IMR-90 (cell line): ENCODE data around the gene AJAP1. TPM values are rescaled to one million over a fixed set of nuclear protein-coding genes. Genes with fewer than 3 reads are reported as not detected.

Source experiments
- ATAC-seq: fragments of 200-7000 bp; cut with Tn5 transposase; 2 replicates; pipeline ENCODE4 v1.9.1; 2020; ENCODE audit warnings: low read depth, mild to moderate bottlenecking, moderate library complexity
- BruUV-seq: library from RNA; stranded (reverse); fragments of 400-500 nt; replicated peaks from 2 replicates; lab custom pipeline; 2021; lab: Mats Ljungman, UMichigan
- CTCF ChIA-PET: fragments of 300-600 bp; formaldehyde crosslinking; extraction: SDS; loops from one replicate; lab custom pipeline; 2021; ENCODE audit warnings: antibody characterized with exemption; lab: Yijun Ruan, JAX
- POLR2A ChIA-PET: fragments of 300-600 bp; sonication (Branson Sonifier 250); formaldehyde crosslinking; loops from one replicate; lab custom pipeline; 2022; ENCODE audit warnings: antibody characterized with exemption; ENCODE audit not compliant: unreplicated experiment; lab: Charles Lee
- DNase-seq: peaks from one replicate; pipeline ENCODE4 v3.0.0; 2013
- H2AFZ ChIP-seq: replicated peaks from 2 replicates; pipeline ENCODE3; 2013; ENCODE audit warnings: low read length, mild to moderate bottlenecking; ENCODE audit not compliant: poor library complexity
- H2AK5ac ChIP-seq: 2 replicates; pipeline ENCODE4 v1.6.1; 2013; ENCODE audit warnings: low read depth, low read length, inconsistent platforms
- H2AK9ac ChIP-seq: replicated peaks from 2 replicates; pipeline ENCODE3; 2013; ENCODE audit warnings: mild to moderate bottlenecking, low read depth, low read length, moderate library complexity; ENCODE audit not compliant: poor library complexity
- H2BK120ac ChIP-seq: 2 replicates; pipeline ENCODE4 v1.6.1; 2013; ENCODE audit warnings: low read depth, low read length, inconsistent platforms
- H2BK15ac ChIP-seq: 3 replicates; pipeline ENCODE4 v1.6.1; 2013; ENCODE audit warnings: low read depth, low read length, inconsistent platforms
- H2BK20ac ChIP-seq: 2 replicates; pipeline ENCODE4 v1.6.1; 2013; ENCODE audit warnings: low read depth, mild to moderate bottlenecking, inconsistent platforms, low read length, moderate library complexity
- H2BK5ac ChIP-seq: 2 replicates; pipeline ENCODE4 v1.6.1; 2013; ENCODE audit warnings: mild to moderate bottlenecking, low read depth, low read length, inconsistent platforms; ENCODE audit not compliant: poor library complexity, severe bottlenecking
- H3K14ac ChIP-seq: replicated peaks from 2 replicates; pipeline ENCODE4 v1.6.1; 2013; ENCODE audit warnings: low read depth, low read length, inconsistent platforms
- H3K18ac ChIP-seq: 2 replicates; pipeline ENCODE4 v1.6.1; 2013; ENCODE audit warnings: low read depth, low read length, control low read depth
- H3K23ac ChIP-seq: 2 replicates; pipeline ENCODE4 v1.6.1; 2013; ENCODE audit warnings: low read depth, low read length, inconsistent platforms
- H3K27ac ChIP-seq: 2 replicates; pipeline ENCODE4 v1.5.1; 2013; ENCODE audit warnings: mild to moderate bottlenecking, control low read depth, low read length; ENCODE audit not compliant: insufficient read depth
- H3K27me3 ChIP-seq: 2 replicates; pipeline ENCODE4 v1.6.1; 2013; ENCODE audit warnings: low read length; ENCODE audit not compliant: control insufficient read depth, insufficient read depth
- H3K36me3 ChIP-seq: 2 replicates; pipeline ENCODE4 v1.6.1; 2013; ENCODE audit warnings: low read length, mixed read lengths; ENCODE audit not compliant: control insufficient read depth, insufficient read depth
- H3K4ac ChIP-seq: 2 replicates; pipeline ENCODE4 v1.6.1; 2013; ENCODE audit warnings: low read depth, low read length, inconsistent platforms
- H3K4me1 ChIP-seq: 2 replicates; pipeline ENCODE4 v1.6.1; 2013; ENCODE audit warnings: low read length, mixed read lengths; ENCODE audit not compliant: control insufficient read depth, insufficient read depth
- H3K4me2 ChIP-seq: 2 replicates; pipeline ENCODE4 v1.6.1; 2013; ENCODE audit warnings: low read depth, mild to moderate bottlenecking, control low read depth, low read length, moderate library complexity
- H3K4me3 ChIP-seq: 2 replicates; pipeline ENCODE4 v1.5.1; 2013; ENCODE audit warnings: low read depth, mild to moderate bottlenecking, control low read depth, low read length, moderate library complexity; ENCODE audit not compliant: insufficient read depth
- H3K56ac ChIP-seq: 2 replicates; pipeline ENCODE4 v1.6.1; 2013; ENCODE audit warnings: low read length, inconsistent platforms; ENCODE audit not compliant: insufficient read depth; ENCODE audit errors: extremely low read depth
- H3K79me1 ChIP-seq, 2 experiments: 2 replicates each; pipeline ENCODE4 v1.6.1; 2013; ENCODE audit warnings: low read length in 2 of 2, inconsistent platforms in 1 of 2, low read depth in 1 of 2
- H3K9ac ChIP-seq: 2 replicates; pipeline ENCODE4 v1.6.1; 2013; ENCODE audit warnings: low read depth, low read length, control low read depth
- H3K9me1 ChIP-seq: 2 replicates; pipeline ENCODE4 v1.6.1; 2013; ENCODE audit warnings: low read length, inconsistent platforms; ENCODE audit not compliant: insufficient read depth
- H3K9me3 ChIP-seq: 2 replicates; pipeline ENCODE4 v1.6.1; 2013; ENCODE audit warnings: low read length; ENCODE audit not compliant: control insufficient read depth, insufficient read depth
- H4K20me1 ChIP-seq: 2 replicates; pipeline ENCODE4 v1.6.1; 2013; ENCODE audit warnings: low read length, inconsistent platforms; ENCODE audit not compliant: insufficient read depth
- H4K5ac ChIP-seq: 2 replicates; pipeline ENCODE4 v1.6.1; 2013; ENCODE audit warnings: mild to moderate bottlenecking, low read depth, low read length, control low read depth
- H4K8ac ChIP-seq, 2 experiments: 2 replicates each; pipeline ENCODE4 v1.6.1; 2013; ENCODE audit warnings: low read depth in 2 of 2, low read length in 2 of 2, control low read depth in 1 of 2, inconsistent platforms in 1 of 2
- H4K91ac ChIP-seq: 2 replicates; pipeline ENCODE4 v1.6.1; 2013; ENCODE audit warnings: low read depth, low read length, inconsistent platforms; ENCODE audit not compliant: insufficient read depth
- FOS ChIP-seq: fragments of 150-350 bp; IDR thresholded peaks from 2 replicates; pipeline ENCODE4 v1.6.1; 2016; ENCODE audit warnings: low read depth, low read length
- MAFK ChIP-seq: IDR thresholded peaks from 2 replicates; pipeline ENCODE4 v1.6.1; 2012; ENCODE audit warnings: low read depth, low read length, improper control_type of control experiment
- RAD21 ChIP-seq: IDR thresholded peaks from 2 replicates; pipeline ENCODE4 v1.6.1; 2012; ENCODE audit warnings: low read length, improper control_type of control experiment
- RFX5 ChIP-seq: IDR thresholded peaks from 2 replicates; pipeline ENCODE4 v1.8.0; 2012; ENCODE audit warnings: low read depth, mild to moderate bottlenecking, low read length, moderate library complexity
- USF2 ChIP-seq: fragments of 150-350 bp; IDR thresholded peaks from 2 replicates; pipeline ENCODE4 v1.6.1; 2017; ENCODE audit warnings: mild to moderate bottlenecking, antibody characterized with exemption, low read length, low read depth
- WGBS, 2 experiments: methylation state at CpG; one replicate each; pipeline versions ENCODE4 v1.1.5 to v1.1.7; 2013; ENCODE audit warnings: missing lambda C conversion rate in 2 of 2; ENCODE audit not compliant: insufficient read length in 1 of 2; ENCODE audit errors: extremely low coverage in 2 of 2; 5-methylcytosine and 5-hydroxymethylcytosine counted together
- dilution Hi-C: fragments of 300-500 bp; cut with HindIII; formaldehyde crosslinking; loops from one replicate; pipeline ENCODE4 v1.14.3; 2018; ENCODE audit warnings: low sequenced_read_pairs; ENCODE audit not compliant: unreplicated experiment
- in situ Hi-C: fragments of 300-500 bp; cut with MboI; formaldehyde crosslinking; loops from 3 replicates; pipeline ENCODE4 v1.14.3; 2019; ENCODE audit warnings: low sequenced_read_pairs, inconsistent platforms, mixed read lengths
- intact Hi-C: fragments of 100-400 bp; cut with micrococcal nuclease; formaldehyde crosslinking; loops from 2 replicates; pipeline ENCODE4 v1.10.0; 2022
- polyA plus RNA-seq, 3 experiments: library from polyadenylated mRNA; depleted of rRNA; stranded (reverse); fragments of >200 nt; gene quantifications; 2 replicates each; pipeline ENCODE4 v1.2.3, GENCODE V29; 2012; ENCODE audit warnings: low replicate concordance in 1 of 3
- total RNA-seq: library from RNA; depleted of rRNA; stranded (reverse); fragments of >200 nt; gene quantifications from 2 replicates; pipeline ENCODE4 v1.2.3, GENCODE V29; 2012

The AJAP1 gene
- total and polyA plus RNA-seq, 2 of the 4 experiments (the other 2 are of a cell fraction), result under 0.01 to 0.02 TPM

- Histone ChIP-seq H3K23ac (no peak overlapping the region), H3K4me1 (no peaks in the 10 kb centered on the region), H3K4me2 (no peak overlapping the region), H3K9ac (no peak overlapping the region), H2BK20ac (no peak overlapping the region), H4K20me1 (no peaks in the 10 kb centered on the region), H3K14ac (no peak overlapping the region), H2AK9ac (no peak overlapping the region), H3K4ac (no peak overlapping the region), H2AFZ (no peak overlapping the region), H3K27ac (no peak overlapping the region), H4K5ac (no peak overlapping the region), H3K9me3 (peaks cover 35% of the 10 kb centered on the region), H3K27me3 (no peaks in the 10 kb centered on the region), H3K56ac (no peak overlapping the region), H2BK5ac (no peak overlapping the region), H4K91ac (no peak overlapping the region), H2AK5ac (no peak overlapping the region), H4K8ac (no peak overlapping the region), H2BK15ac (no peak overlapping the region), H3K4me3 (no peak overlapping the region), H3K36me3 (no peaks in the 10 kb centered on the region), H3K18ac (no peak overlapping the region), H2BK120ac (no peak overlapping the region), H3K79me1 (no peaks in the 10 kb centered on the region), H3K9me1 (no peaks in the 10 kb centered on the region)
- CTCF ChIA-PET, result no interaction called here
- in situ Hi-C loops, result no loop called here
- DNase-seq, result no peak
- no peak for ATAC-seq
- TF ChIP-seq RAD21 (no peak), USF2 (no peak), MAFK (no peak), FOS (no peak), RFX5 (no peak)
- intact Hi-C loops, result no loop called here
- no TSS peak for BruUV-seq
- POLR2A ChIA-PET, result no interaction called here
- 16% methylated on average over 2 of the region's 4 CpGs; no CpG with 5 or more reads in 1 of the 2 experiments for WGBS, 2 experiments
- dilution Hi-C loops, result no loop called here
Observed at GRCh38 chr1:4792565-4792964, 138.2 kb downstream of the AJAP1 start.
